ENCODE measurements around the gene CCDC148. TPM values are rescaled to one million over a fixed set of nuclear protein-coding genes. Genes with fewer than 3 reads are reported as not detected.

CCDC148 gene
- total and polyA plus RNA-seq, 2 experiments from 2014 or later: 0.64 to 0.86 TPM

- no peaks in the 10 kb centered on the region for H3K36me3 ChIP-seq (ENCODE audit: low read depth)
- no peak for TF ChIP-seq EZH2phosphoT487 (IDR thresholded peaks at IDR 0.05; ENCODE audit: insufficient read depth, low read depth)
- TF ChIP-seq EZH2 (IDR thresholded peaks at IDR 0.05; ENCODE audit: insufficient read depth, poor library complexity, severe bottlenecking): no peak
- H3K4me1 ChIP-seq (ENCODE audit: insufficient read depth): no peaks in the 10 kb centered on the region
- H3K9me2 ChIP-seq (ENCODE audit: insufficient read depth): no peaks in the 10 kb centered on the region
- in situ Hi-C loops (cut with MboI): loop anchor here (25.0 kb wide), 1 partner anchor 553 kb away; no protein-coding TSS in a partner anchor
- DNase-seq: no peak
- H3K79me2 ChIP-seq (ENCODE audit: insufficient read depth): no peaks in the 10 kb centered on the region
- WGBS, 2 experiments (ENCODE audit: low coverage in 1 of 2, low lambda C conversion rate in 2 of 2, missing lambda C conversion rate in 2 of 2): 26 to 28% methylated on average over 3 of the region's 3 CpGs
- H3K4me3 ChIP-seq: no peak overlapping the region
- H3F3A ChIP-seq (ENCODE audit: insufficient read depth): no peaks in the 10 kb centered on the region
- H3K27me3 ChIP-seq (replicated peaks; ENCODE audit: insufficient read depth): no peaks in the 10 kb centered on the region
- no peak overlapping the region for H3K4me2 ChIP-seq (ENCODE audit: unreplicated experiment)
- no peak overlapping the region for H3K27ac ChIP-seq
- no peak overlapping the region for H2AFZ ChIP-seq
- H3K9ac ChIP-seq: no peak overlapping the region
- no peaks in the 10 kb centered on the region for H3K9me3 ChIP-seq (ENCODE audit: low read depth)
- no peaks in the 10 kb centered on the region for H4K20me1 ChIP-seq (ENCODE audit: insufficient read depth)
Measured at GRCh38 chr2:158184556-158185343, 271.8 kb downstream of the CCDC148 start.

DNA sequence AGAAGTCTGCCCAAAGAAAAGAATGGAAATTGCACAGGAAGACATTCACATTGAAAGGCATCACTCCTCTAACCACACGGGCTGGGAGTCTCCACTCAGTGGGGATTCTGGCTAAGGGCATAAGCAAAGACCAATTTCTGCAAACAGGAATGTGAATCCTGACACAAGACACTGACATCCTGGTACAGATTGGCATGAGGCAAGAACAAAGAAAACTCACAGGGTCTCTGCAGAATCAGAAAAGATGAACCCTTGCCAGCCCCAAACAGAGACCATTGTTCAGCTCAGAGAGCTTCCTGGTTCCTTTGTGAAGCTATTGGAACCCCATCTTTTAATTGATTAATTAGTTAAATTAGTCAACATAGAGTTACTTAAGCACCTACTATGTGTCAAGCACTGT lies 272.6 kb downstream of the CCDC148 start:
- WGBS, 2 experiments (ENCODE audit: low coverage in 1 of 2, low lambda C conversion rate in 2 of 2, missing lambda C conversion rate in 2 of 2): 29 to 50% methylated on average over 1 of the region's 1 CpG
- Histone ChIP-seq H3K4me3 (no peak overlapping the region), H3K4me1 (ENCODE audit: insufficient read depth) (no peaks in the 10 kb centered on the region), H3K79me2 (ENCODE audit: insufficient read depth) (no peaks in the 10 kb centered on the region), H3K9me3 (ENCODE audit: low read depth) (no peaks in the 10 kb centered on the region), H3K27ac (no peak overlapping the region), H4K20me1 (ENCODE audit: insufficient read depth) (no peaks in the 10 kb centered on the region), H3F3A (ENCODE audit: insufficient read depth) (no peaks in the 10 kb centered on the region), H3K4me2 (ENCODE audit: unreplicated experiment) (no peak overlapping the region), H3K27me3 (replicated peaks; ENCODE audit: insufficient read depth) (no peaks in the 10 kb centered on the region), H3K36me3 (ENCODE audit: low read depth) (no peaks in the 10 kb centered on the region), H2AFZ (no peak overlapping the region), H3K9me2 (ENCODE audit: insufficient read depth) (no peaks in the 10 kb centered on the region), H3K9ac (no peak overlapping the region)
- DNase-seq: no peak
- no peak for TF ChIP-seq EZH2 (IDR thresholded peaks at IDR 0.05; ENCODE audit: insufficient read depth, poor library complexity, severe bottlenecking)
- no peak for TF ChIP-seq EZH2phosphoT487 (IDR thresholded peaks at IDR 0.05; ENCODE audit: insufficient read depth, low read depth)
- in situ Hi-C loops (cut with MboI): loop anchor here (25.0 kb wide), 1 partner anchor 553 kb away; no protein-coding TSS in a partner anchor

GRCh38 chr2:158182676-158183295 lies 273.8 kb downstream of the CCDC148 start:
- DNase-seq: no peak
- no peak overlapping the region for H3K27ac ChIP-seq
- no peaks in the 10 kb centered on the region for H4K20me1 ChIP-seq (ENCODE audit: insufficient read depth)
- no peak for TF ChIP-seq EZH2 (IDR thresholded peaks at IDR 0.05; ENCODE audit: insufficient read depth, poor library complexity, severe bottlenecking)
- no peak for TF ChIP-seq EZH2phosphoT487 (IDR thresholded peaks at IDR 0.05; ENCODE audit: insufficient read depth, low read depth)
- H3F3A ChIP-seq (ENCODE audit: insufficient read depth): no peaks in the 10 kb centered on the region
- no peaks in the 10 kb centered on the region for H3K9me2 ChIP-seq (ENCODE audit: insufficient read depth)
- no peak overlapping the region for H3K4me3 ChIP-seq
- no peaks in the 10 kb centered on the region for H3K9me3 ChIP-seq (ENCODE audit: low read depth)
- no peak overlapping the region for H2AFZ ChIP-seq
- no peaks in the 10 kb centered on the region for H3K36me3 ChIP-seq (ENCODE audit: low read depth)
- WGBS, 2 experiments (ENCODE audit: low coverage in 1 of 2, low lambda C conversion rate in 2 of 2, missing lambda C conversion rate in 2 of 2): 19 to 27% methylated on average over 3 of the region's 3 CpGs
- no peaks in the 10 kb centered on the region for H3K79me2 ChIP-seq (ENCODE audit: insufficient read depth)
- H3K9ac ChIP-seq: no peak overlapping the region
- no peak overlapping the region for H3K4me2 ChIP-seq (ENCODE audit: unreplicated experiment)
- no peaks in the 10 kb centered on the region for H3K4me1 ChIP-seq (ENCODE audit: insufficient read depth)
- H3K27me3 ChIP-seq (replicated peaks; ENCODE audit: insufficient read depth): peaks cover 2% of the 10 kb centered on the region; the same call in 1 of the 2 replicates
- in situ Hi-C loops (cut with MboI): loop anchor here (25.0 kb wide), 1 partner anchor 555 kb away; no protein-coding TSS in a partner anchor

GRCh38 chr2:158181171-158181570 lies 275.4 kb downstream of the CCDC148 start:
- no peak for DNase-seq
- H3K79me2 ChIP-seq (ENCODE audit: insufficient read depth): no peaks in the 10 kb centered on the region
- 41 to 43% methylated on average over 2 of the region's 2 CpGs for WGBS, 2 experiments (ENCODE audit: low coverage in 1 of 2, low lambda C conversion rate in 2 of 2, missing lambda C conversion rate in 2 of 2)

More at GRCh38 chr2:158181171-158181570, 275.4 kb downstream of the CCDC148 start:
- Histone ChIP-seq H3K4me3 (no peak overlapping the region), H3K4me2 (ENCODE audit: unreplicated experiment) (no peak overlapping the region), H3K36me3 (ENCODE audit: low read depth) (no peaks in the 10 kb centered on the region), H3K9me3 (ENCODE audit: low read depth) (no peaks in the 10 kb centered on the region), H3K27ac (no peak overlapping the region), H3K4me1 (ENCODE audit: insufficient read depth) (no peaks in the 10 kb centered on the region), H3K9me2 (ENCODE audit: insufficient read depth) (no peaks in the 10 kb centered on the region), H2AFZ (no peak overlapping the region), H3K9ac (no peak overlapping the region), H4K20me1 (ENCODE audit: insufficient read depth) (no peaks in the 10 kb centered on the region), H3K27me3 (replicated peaks; ENCODE audit: insufficient read depth) (peaks cover 6% of the 10 kb centered on the region; the same call in 1 of the 2 replicates), H3F3A (ENCODE audit: insufficient read depth) (no peaks in the 10 kb centered on the region)
- in situ Hi-C loops (cut with MboI): loop anchor here (25.0 kb wide), 1 partner anchor 556 kb away; no protein-coding TSS in a partner anchor
- no peak for TF ChIP-seq EZH2phosphoT487 (IDR thresholded peaks at IDR 0.05; ENCODE audit: insufficient read depth, low read depth)
- TF ChIP-seq EZH2 (IDR thresholded peaks at IDR 0.05; ENCODE audit: insufficient read depth, poor library complexity, severe bottlenecking): no peak

All from GM23248 (cell line).